Prostate gland (tissue), 2 donors: ENCODE data around the gene PCOLCE2. TPM values are rescaled to one million over a fixed set of nuclear protein-coding genes. Genes with fewer than 3 reads are reported as not detected.
A peak's percentile ranks its signal among the peaks of the same experiment; 100 is the strongest.
"Not testable (repeated sequence)": the region's sequence is repeated elsewhere in the genome, so short reads cannot be mapped to it uniquely, and the experiment has no call there.

ENCODE experiments used
- DNase-seq: peaks from one replicate; pipeline ENCODE4 v3.0.0-alpha.2; 2019; ENCODE audit warnings: low spot score
- H3K27ac ChIP-seq, 2 donors: fragments of 200-600 bp; sonication (generic); 2 replicates each; pipeline ENCODE4 v1.5.1; 2017 to 2019
- H3K27me3 ChIP-seq: fragments of 200-600 bp; sonication (generic); replicated peaks from 2 replicates; pipeline ENCODE4 v1.5.1; 2019; ENCODE audit not compliant: insufficient read depth
- H3K36me3 ChIP-seq, 2 donors: fragments of 200-600 bp; sonication (generic); 1 replicate in 1 of 2; 2 replicates in 1 of 2; pipeline versions ENCODE4 v1.5.1 to v1.8.1; 2017 to 2019
- H3K4me1 ChIP-seq: fragments of 200-600 bp; sonication (generic); replicated peaks from 2 replicates; pipeline ENCODE4 v1.5.1; 2019
- H3K4me3 ChIP-seq, 2 donors: fragments of 200-600 bp; sonication (generic); 2 replicates each; pipeline ENCODE4 v1.5.1; 2017 to 2019
- H3K9me3 ChIP-seq: fragments of 200-600 bp; sonication (generic); 2 replicates; pipeline ENCODE4 v1.5.1; 2017
- CTCF ChIP-seq, 4 experiments: fragments of 200-600 bp in 2 of 4; fragments of 450-650 bp in 2 of 4; sonication (generic) in 2 of 4; IDR thresholded peaks; 1 replicate in 3 of 4; 2 replicates in 1 of 4; pipeline ENCODE4 v1.5.1; 2016 to 2019; ENCODE audit warnings: antibody characterized with exemption in 4 of 4, mild to moderate bottlenecking in 2 of 4, moderate library complexity in 2 of 4
- POLR2A ChIP-seq: fragments of 450-650 bp; IDR thresholded peaks from one replicate; pipeline ENCODE4 v1.6.1; 2016; ENCODE audit warnings: antibody characterized with exemption, mild to moderate bottlenecking
- POLR2AphosphoS5 ChIP-seq: sonication (generic); formaldehyde crosslinking; IDR thresholded peaks from one replicate; pipeline ENCODE4 v1.6.1; 2017; ENCODE audit warnings: antibody characterized with exemption
- WGBS: methylation state at CpG from one replicate; pipeline ENCODE4 v1.1.5; 2018; 5-methylcytosine and 5-hydroxymethylcytosine counted together
- intact Hi-C: fragments of 100-400 bp; cut with DNase I; formaldehyde crosslinking; loops from one replicate; pipeline ENCODE4 v1.14.2; 2022
- total RNA-seq, 2 donors: library from RNA; depleted of rRNA; stranded (reverse); fragments of >200 nt; gene quantifications; one replicate each; pipeline ENCODE4 v1.1.0, GENCODE V29; 2016

The PCOLCE2 gene
- total RNA-seq, 2 donors from 2014 or later: 11.0 to 14.2 TPM

- TF ChIP-seq POLR2A (no peak), POLR2AphosphoS5 (no peak), CTCF (IDR thresholded peaks at IDR 0.05) (no peak)
- H3K27ac ChIP-seq: peak overlapping the region; percentile 5 to 64
- H3K4me3 ChIP-seq: peak overlapping the region; percentile 33 to 37
- H3K9me3 ChIP-seq: no peaks in the 10 kb centered on the region
- no peaks in the 10 kb centered on the region for H3K36me3 ChIP-seq
- DNase-seq: no peak
- H3K27me3 ChIP-seq: no peaks in the 10 kb centered on the region
- 9% methylated on average over 29 of the region's 29 CpGs for WGBS
- no peaks in the 10 kb centered on the region for H3K4me1 ChIP-seq
- intact Hi-C loops: no loop called here
These were observed 530 bp upstream of the PCOLCE2 start for GRCh38 chr3:142889212-142890014.

- H3K4me3 ChIP-seq: peak overlapping the region; percentile 33 to 37
- TF ChIP-seq POLR2AphosphoS5: no peak
- no peak for TF ChIP-seq POLR2A
- no peak for TF ChIP-seq CTCF (IDR thresholded peaks at IDR 0.05)
- no peaks in the 10 kb centered on the region for H3K27me3 ChIP-seq
- DNase-seq: no peak
- H3K4me1 ChIP-seq: no peaks in the 10 kb centered on the region
- intact Hi-C loops: no loop called here
- 2% methylated on average over 14 of the region's 14 CpGs for WGBS
- H3K36me3 ChIP-seq: no peaks in the 10 kb centered on the region
- peak overlapping the region; percentile 5 to 64 for H3K27ac ChIP-seq
- H3K9me3 ChIP-seq: no peaks in the 10 kb centered on the region
These were observed 793 bp downstream of the PCOLCE2 start for GRCh38 chr3:142888099-142888480.

GRCh38 chr3:142886940-142887339, 1.9 kb downstream of the PCOLCE2 start:
- no peak for DNase-seq
- no peak overlapping the region for H3K4me3 ChIP-seq
- no peak for TF ChIP-seq POLR2A
- no peak for TF ChIP-seq CTCF (IDR thresholded peaks at IDR 0.05)
- TF ChIP-seq POLR2AphosphoS5: no peak
- H3K36me3 ChIP-seq: no peaks in the 10 kb centered on the region
- no peaks in the 10 kb centered on the region for H3K4me1 ChIP-seq
- H3K9me3 ChIP-seq: no peaks in the 10 kb centered on the region
- H3K27ac ChIP-seq: no peak overlapping the region
- H3K27me3 ChIP-seq: no peaks in the 10 kb centered on the region
- intact Hi-C loops: no loop called here
- WGBS: 58% methylated on average over 2 of the region's 2 CpGs

- no peak for DNase-seq
- Histone ChIP-seq H3K27me3 (no peaks in the 10 kb centered on the region), H3K4me1 (no peaks in the 10 kb centered on the region), H3K9me3 (no peaks in the 10 kb centered on the region), H3K27ac (no peak overlapping the region), H3K36me3 (no peaks in the 10 kb centered on the region), H3K4me3 (no peak overlapping the region)
- intact Hi-C loops: no loop called here
- 86% methylated on average over 7 of the region's 7 CpGs for WGBS
- TF ChIP-seq POLR2A (no peak), POLR2AphosphoS5 (no peak), CTCF (IDR thresholded peaks at IDR 0.05) (no peak)
These were observed 2.9 kb downstream of the PCOLCE2 start for GRCh38 chr3:142886021-142886420.

- 57% methylated on average over 1 of the region's 1 CpG for WGBS
- intact Hi-C loops: no loop called here
These were observed 4.4 kb downstream of the PCOLCE2 start for GRCh38 chr3:142884531-142884930.

GRCh38 chr3:142883534-142883933, 5.3 kb downstream of the PCOLCE2 start:
- DNase-seq, H3K4me3 ChIP-seq, H3K27ac ChIP-seq, intact Hi-C loops, H3K27me3 ChIP-seq, H3K9me3 ChIP-seq, H3K4me1 ChIP-seq, H3K36me3 ChIP-seq: not testable (repeated sequence)
- 85% methylated on average over 8 of the region's 8 CpGs for WGBS

More at GRCh38 chr3:142884531-142884930, 4.4 kb downstream of the PCOLCE2 start:
- Histone ChIP-seq H3K27ac (no peak overlapping the region), H3K4me3 (no peak overlapping the region), H3K27me3 (no peaks in the 10 kb centered on the region), H3K36me3 (no peaks in the 10 kb centered on the region), H3K4me1 (no peaks in the 10 kb centered on the region), H3K9me3 (no peaks in the 10 kb centered on the region)
- no peak for DNase-seq
- no peak for TF ChIP-seq POLR2A
- no peak for TF ChIP-seq POLR2AphosphoS5
- TF ChIP-seq CTCF (IDR thresholded peaks at IDR 0.05): no peak
